GM21367 (cell line): ENCODE results near the gene GGA2.

Experiments
- ATAC-seq: cut with Tn5 transposase; IDR thresholded peaks from one replicate; pipeline ENCODE4 v1.9.1; 2021; ENCODE audit not compliant: unreplicated experiment

The GGA2 gene

DNA sequence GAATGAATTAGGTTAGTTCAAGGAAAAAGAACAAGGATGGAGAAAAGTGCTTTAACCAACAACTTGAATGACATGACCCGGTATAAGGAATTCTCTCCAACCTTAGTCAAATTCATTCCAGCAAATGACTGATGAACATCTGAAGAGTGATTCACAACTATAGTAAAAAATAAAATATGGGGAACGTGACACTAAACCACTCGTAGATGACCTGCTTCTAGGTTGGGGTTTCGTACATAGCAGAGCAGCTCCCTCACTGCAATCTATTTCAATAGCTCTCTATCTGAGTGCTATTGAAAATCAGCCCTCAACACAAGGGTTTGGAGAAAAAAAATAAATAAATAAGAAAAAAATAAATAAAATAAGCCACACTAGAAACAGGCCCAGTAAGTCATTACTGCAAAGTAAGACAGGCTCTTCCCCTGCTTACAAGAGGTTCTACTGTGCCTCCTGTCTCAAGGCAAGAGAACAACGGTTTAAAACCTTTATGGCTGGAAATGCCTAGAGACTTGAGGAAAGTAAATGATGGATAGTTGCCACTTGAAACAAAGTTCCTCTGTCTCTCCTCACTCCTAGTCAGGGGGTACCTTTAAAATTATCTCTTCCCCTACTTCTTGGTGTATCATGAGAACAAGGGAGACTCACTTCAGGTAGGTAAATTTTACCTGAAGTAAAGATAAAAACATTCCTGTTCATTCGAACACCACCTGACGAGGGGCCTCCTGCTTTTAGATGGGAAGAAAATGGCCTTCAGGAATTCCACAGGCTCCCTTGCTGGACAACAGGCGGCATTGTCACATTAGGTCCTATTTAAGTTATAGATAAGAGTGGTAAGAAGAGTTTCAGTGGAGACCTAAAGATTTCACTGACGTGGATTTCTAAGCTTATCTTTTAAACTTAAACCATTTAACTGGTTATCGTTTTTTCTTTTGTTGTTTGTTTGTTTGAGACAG lies 77.8 kb downstream of the GGA2 start:
- no peak for ATAC-seq

DNA sequence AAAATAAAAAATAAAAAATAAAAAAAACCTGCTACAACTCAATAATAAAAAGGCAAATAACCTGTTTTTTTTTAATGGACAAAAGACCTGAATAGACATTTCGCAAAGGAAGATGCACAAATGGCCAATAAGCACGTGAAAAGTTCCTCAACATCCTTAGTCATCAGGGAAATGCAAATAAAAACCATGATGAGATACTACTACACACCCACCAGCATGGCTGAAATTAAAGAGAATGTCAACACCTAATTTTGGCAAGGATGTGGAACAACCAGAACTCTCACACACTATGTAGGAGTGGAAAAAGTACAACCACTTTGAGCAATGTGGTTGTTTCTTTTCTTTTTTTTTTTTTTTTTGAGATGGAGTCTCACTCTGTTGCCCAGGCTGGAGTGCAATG lies 81.9 kb downstream of the GGA2 start:
- ATAC-seq: no peak

DNA sequence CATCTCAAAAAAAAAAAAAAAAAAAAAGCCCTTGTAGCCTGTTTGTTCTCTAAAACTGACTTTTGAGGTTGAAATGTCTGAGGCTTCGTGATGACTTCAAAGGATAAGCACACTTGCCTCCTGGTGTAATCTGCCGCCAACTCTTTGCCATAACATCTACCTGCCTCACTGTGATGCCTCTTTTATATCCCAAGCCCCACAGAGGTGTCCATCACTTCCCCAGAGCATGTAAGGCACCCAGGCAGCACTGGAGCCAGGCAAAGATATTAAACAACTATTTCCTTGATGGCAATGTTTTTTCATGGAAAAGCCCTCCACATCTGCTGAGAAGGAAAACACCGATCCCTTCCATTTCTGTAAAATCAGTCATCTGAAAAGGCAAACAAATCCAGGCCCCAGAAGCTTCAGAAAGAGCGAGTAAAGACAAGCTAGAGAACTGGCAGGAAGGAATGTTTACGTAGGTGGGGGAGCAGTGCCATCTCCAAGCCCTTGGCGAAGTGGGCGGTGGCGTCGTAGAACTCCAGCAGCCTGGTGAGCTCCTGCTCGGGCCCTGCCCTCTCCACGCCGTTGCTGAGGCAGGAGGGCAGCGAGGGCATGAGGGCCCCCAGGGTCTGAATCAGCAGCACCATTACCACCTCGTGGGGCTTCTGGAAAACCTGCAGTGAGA lies 85.9 kb downstream of the GGA2 start:
- ATAC-seq: no peak

DNA sequence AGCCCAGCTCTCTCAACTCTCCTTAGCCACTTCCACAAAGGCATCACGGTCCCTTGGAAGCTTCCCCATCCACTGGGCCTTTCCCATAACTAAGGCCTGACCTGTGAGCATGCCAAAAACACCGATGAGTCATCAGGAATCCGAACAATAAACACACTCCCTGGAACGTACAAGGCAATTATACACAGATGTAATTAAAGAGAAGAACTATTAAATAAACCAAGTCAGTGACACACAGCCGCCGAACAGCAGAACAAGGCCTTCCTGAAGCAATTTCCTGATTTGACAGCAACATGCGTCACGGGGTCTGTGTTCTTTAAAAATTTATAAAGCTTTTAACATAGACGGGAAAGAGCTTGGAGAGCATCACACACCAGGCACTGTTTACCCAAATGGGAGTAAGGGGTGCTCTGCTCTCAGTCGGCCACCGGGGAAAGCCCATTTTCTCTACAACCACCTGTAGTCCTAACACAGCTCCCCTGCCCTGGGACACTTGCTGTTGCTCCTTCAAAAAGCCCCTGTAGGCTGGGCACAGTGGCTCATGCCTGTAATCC lies 86.7 kb downstream of the GGA2 start:
- ATAC-seq: no peak

DNA sequence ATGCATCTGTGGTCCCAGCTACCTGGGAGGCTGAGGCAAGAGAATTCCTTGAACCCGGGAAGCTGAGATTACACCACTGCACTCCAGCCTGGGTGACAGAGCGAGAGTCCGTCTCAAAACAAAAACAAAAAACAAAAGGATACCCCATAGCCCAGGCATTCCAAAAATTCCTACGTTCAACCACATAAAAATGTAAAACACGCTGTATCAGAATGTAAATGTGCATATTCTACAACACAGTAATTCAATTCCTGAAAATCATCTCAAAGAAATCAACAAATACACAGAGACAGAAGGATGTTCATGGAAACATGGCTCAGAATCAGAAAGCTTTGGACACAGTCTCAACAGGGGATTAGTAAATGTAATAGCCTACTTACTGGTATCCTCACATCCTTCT lies 90.3 kb downstream of the GGA2 start:
- ATAC-seq: no peak

DNA sequence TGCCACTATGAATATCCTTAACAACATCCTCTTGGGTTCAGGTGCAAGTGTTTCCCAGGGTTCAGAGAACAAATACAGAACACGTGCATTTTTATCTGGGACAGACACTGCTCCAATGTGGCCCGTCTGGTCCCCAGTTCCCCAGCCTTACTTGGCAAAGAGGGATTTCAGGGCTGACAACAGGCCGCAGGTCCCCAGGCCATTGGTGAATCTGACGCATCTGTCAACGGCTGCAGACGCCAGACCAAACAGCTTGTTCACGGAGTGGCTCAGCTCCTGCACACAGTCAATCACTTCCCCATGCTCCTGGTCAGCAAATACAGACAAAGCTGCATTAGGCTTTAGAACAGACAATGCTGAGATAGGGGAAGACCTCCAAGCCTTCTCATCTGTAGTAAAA lies 93.5 kb downstream of the GGA2 start:
- ATAC-seq: no peak

DNA sequence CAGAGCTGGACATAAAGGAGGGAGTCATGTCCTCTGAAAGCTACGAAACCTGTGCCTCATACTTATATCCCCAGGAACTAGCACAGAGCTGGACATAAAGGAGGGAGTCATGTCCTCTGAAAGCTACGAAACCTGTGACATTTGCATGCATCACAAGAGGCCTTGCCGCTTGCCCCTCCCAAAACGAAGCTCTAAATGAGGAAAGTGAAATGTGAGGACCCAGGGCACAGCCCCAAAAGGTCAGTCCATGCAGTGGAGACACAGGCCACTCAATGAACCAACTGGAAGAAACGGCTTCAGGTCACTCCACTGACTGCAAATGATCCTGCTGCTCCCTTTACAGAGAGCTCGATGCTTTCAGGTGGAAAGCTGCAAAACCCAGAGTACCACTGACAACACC lies 95.6 kb downstream of the GGA2 start:
- ATAC-seq: no peak
